B cell (primary cell): Measurements from ENCODE around the gene ADAMTS17. TPM values are rescaled to one million over a fixed set of nuclear protein-coding genes. Genes with fewer than 3 reads are reported as not detected.
A peak's percentile ranks its signal among the peaks of the same experiment; 100 is the strongest.

Experiments
- ATAC-seq: fragments of 200-7000 bp; cut with Tn5 transposase; one replicate; pipeline ENCODE4 v1.10.0; 2021; ENCODE audit warnings: low read depth, mild to moderate bottlenecking, moderate number of reproducible peaks, moderate library complexity
- CTCF ChIA-PET: fragments of 350-600 bp; sonication (Branson Sonifier 250); formaldehyde crosslinking; loops from one replicate; lab custom pipeline; 2021; ENCODE audit warnings: antibody characterized with exemption, inconsistent platforms; lab: Charles Lee
- POLR2A ChIA-PET: fragments of 350-600 bp; sonication (Branson Sonifier 250); formaldehyde crosslinking; loops from one replicate; lab custom pipeline; 2021; ENCODE audit warnings: antibody characterized with exemption; lab: Charles Lee
- DNase-seq: peaks from one replicate; pipeline ENCODE4 v3.0.0; 2013
- H2AFZ ChIP-seq: 2 replicates; pipeline ENCODE4 v1.6.1; 2012; ENCODE audit warnings: mild to moderate bottlenecking, low read depth, low read length; ENCODE audit not compliant: insufficient read depth, poor library complexity, severe bottlenecking
- H3K27ac ChIP-seq, 2 donors: 1 replicate in 1 of 2; 2 replicates in 1 of 2; pipeline ENCODE4 v1.5.1; 2012 to 2013; ENCODE audit warnings: low read length in 2 of 2, mild to moderate bottlenecking in 2 of 2, moderate library complexity in 1 of 2
- H3K27me3 ChIP-seq, 4 experiments: fragments of 200-600 bp in 1 of 4; sonication (generic) in 1 of 4; replicated peaks in 1 of 4; 1 replicate in 2 of 4; 2 replicates in 2 of 4; pipeline versions ENCODE4 v1.6.1 to v1.7.0; 2013 to 2016; ENCODE audit warnings: low read length in 3 of 4, mild to moderate bottlenecking in 2 of 4, mixed read lengths in 1 of 4, moderate library complexity in 1 of 4; ENCODE audit not compliant: insufficient read depth in 4 of 4, control insufficient read depth in 3 of 4; ENCODE audit errors: control extremely low read depth in 1 of 4
- H3K36me3 ChIP-seq, 2 experiments: replicated peaks in 1 of 2; 1 replicate in 1 of 2; 2 replicates in 1 of 2; pipeline versions ENCODE4 v1.6.1 to v1.7.1; 2013; ENCODE audit warnings: low read length in 1 of 2; ENCODE audit not compliant: insufficient read depth in 2 of 2, control insufficient read depth in 1 of 2; ENCODE audit errors: control extremely low read depth in 1 of 2, extremely low read depth in 1 of 2
- H3K4me1 ChIP-seq, 2 donors: fragments of 200-600 bp in 1 of 2; sonication (generic) in 1 of 2; 1 replicate in 1 of 2; 2 replicates in 1 of 2; pipeline versions ENCODE4 v1.5.1 to v1.6.1; 2013 to 2017; ENCODE audit warnings: low read length in 2 of 2; ENCODE audit not compliant: control insufficient read depth in 2 of 2, insufficient read depth in 2 of 2
- H3K4me2 ChIP-seq: replicated peaks from 2 replicates; pipeline ENCODE3; 2012; ENCODE audit warnings: mild to moderate bottlenecking, low read depth, low read length; ENCODE audit not compliant: poor library complexity, severe bottlenecking
- H3K4me3 ChIP-seq, 5 experiments: fragments of 200-600 bp in 1 of 5; sonication (generic) in 1 of 5; 1 replicate in 3 of 5; 2 replicates in 2 of 5; pipeline versions ENCODE4 v1.5.1 to v1.7.0; 2011 to 2016; ENCODE audit warnings: low read length in 4 of 5, mild to moderate bottlenecking in 4 of 5, low read depth in 2 of 5, control low read depth in 1 of 5, moderate library complexity in 1 of 5; ENCODE audit not compliant: insufficient read depth in 1 of 5; ENCODE audit errors: control extremely low read depth in 1 of 5, extremely low read depth in 1 of 5
- H3K79me2 ChIP-seq: fragments of 200-600 bp; sonication (generic); one replicate; pipeline ENCODE4 v1.6.0; 2016; ENCODE audit warnings: low read length; ENCODE audit not compliant: control insufficient read depth, insufficient read depth
- H3K9ac ChIP-seq: fragments of 200-600 bp; sonication (generic); 2 replicates; pipeline ENCODE4 v1.6.1; 2017; ENCODE audit warnings: mild to moderate bottlenecking, low read length, moderate library complexity
- H3K9me3 ChIP-seq, 3 donors: one replicate each; pipeline versions ENCODE4 v1.6.1 to v1.7.1; 2013; ENCODE audit warnings: low read length in 2 of 3; ENCODE audit not compliant: control insufficient read depth in 2 of 3, insufficient read depth in 1 of 3; ENCODE audit errors: control extremely low read depth in 1 of 3
- H4K20me1 ChIP-seq: 2 replicates; pipeline ENCODE4 v1.6.0; 2012; ENCODE audit warnings: mild to moderate bottlenecking, low read length; ENCODE audit not compliant: insufficient read depth, control insufficient read depth, poor library complexity, severe bottlenecking
- H3K27ac Mint-ChIP-seq: one replicate; pipeline ENCODE4 v1.8.0; 2021; ENCODE audit warnings: mixed read lengths
- H3K27me3 Mint-ChIP-seq: one replicate; pipeline ENCODE4 v1.8.0; 2021; ENCODE audit warnings: mixed read lengths
- H3K4me1 Mint-ChIP-seq: one replicate; pipeline ENCODE4 v1.8.0; 2021; ENCODE audit warnings: mixed read lengths
- H3K4me3 Mint-ChIP-seq: one replicate; pipeline ENCODE4 v1.8.0; 2021; ENCODE audit warnings: mixed read lengths
- H3K9me3 Mint-ChIP-seq: one replicate; pipeline ENCODE4 v1.8.0; 2022; ENCODE audit warnings: mixed read lengths; ENCODE audit not compliant: insufficient read depth
- CTCF ChIP-seq: fragments of 200-600 bp; IDR thresholded peaks from one replicate; pipeline ENCODE4 v1.8.0; 2022; ENCODE audit warnings: antibody characterized with exemption, mild to moderate bottlenecking
- EZH2 ChIP-seq: IDR thresholded peaks from 2 replicates; pipeline ENCODE4 v1.6.1; 2012; ENCODE audit warnings: borderline replicate concordance, low read depth, mild to moderate bottlenecking, moderate library complexity, low read length; ENCODE audit not compliant: insufficient read depth, poor library complexity, severe bottlenecking
- WGBS: methylation state at CpG from one replicate; pipeline ENCODE4 v1.1.5; 2013; ENCODE audit warnings: missing lambda C conversion rate; ENCODE audit not compliant: insufficient coverage; 5-methylcytosine and 5-hydroxymethylcytosine counted together
- intact Hi-C: fragments of 100-400 bp; cut with micrococcal nuclease; formaldehyde crosslinking; loops from one replicate; pipeline ENCODE4 v1.10.0; 2022
- polyA plus RNA-seq: library from polyadenylated mRNA; depleted of rRNA; stranded (reverse); fragments of >200 nt; gene quantifications from 2 replicates; pipeline ENCODE4 v1.2.3, GENCODE V29; 2012
- total RNA-seq, 2 donors: library from RNA; stranded (reverse); fragments of 120-200 nt in 1 of 2; gene quantifications; 1 replicate in 1 of 2; 2 replicates in 1 of 2; pipeline versions ENCODE4 v1.2.3 to v1.2.4, GENCODE V29; 2013 to 2022

ADAMTS17 gene
- total and polyA plus RNA-seq, 2 donors (not counting 1 experiment from before 2014, with no cell fraction given): 0.10 TPM; not detected in 1

- ATAC-seq (no peak), DNase-seq (peak; percentile 29)
- Mint-ChIP-seq H3K4me1 (peaks cover 8% of the 10 kb centered on the region), H3K27me3 (peaks cover 61% of the 10 kb centered on the region), H3K27ac (no peak overlapping the region), H3K9me3 (no peaks in the 10 kb centered on the region), H3K4me3 (peak overlapping the region; percentile 50)
- no peak overlapping the region for H3K27ac ChIP-seq
- no peak for TF ChIP-seq EZH2
- TF ChIP-seq CTCF: peak; percentile 15
- H3K36me3 ChIP-seq: no peaks in the 10 kb centered on the region
- 35% methylated on average over 10 of the region's 10 CpGs for WGBS
- H3K9me3 ChIP-seq: peaks cover 0 to 19% (median 4%) of the 10 kb centered on the region in 3 donors
- peaks cover 9 to 12% of the 10 kb centered on the region in 2 donors for H3K4me1 ChIP-seq
- intact Hi-C loops: no loop called here
- H3K4me2 ChIP-seq: no peak overlapping the region
- no peaks in the 10 kb centered on the region for H3K79me2 ChIP-seq
- ChIA-PET POLR2A (no interaction called here), CTCF (interaction anchor here (5.5 kb wide), 1 partner anchor 12 kb away, joined by 33 read pairs; no protein-coding TSS in a partner anchor)
- no peaks in the 10 kb centered on the region for H4K20me1 ChIP-seq
- H3K27me3 ChIP-seq: peaks cover 0 to 58% (median 23%) of the 10 kb centered on the region in 4 experiments
- H2AFZ ChIP-seq: no peak overlapping the region
- H3K9ac ChIP-seq: no peak overlapping the region
- no peak overlapping the region for H3K4me3 ChIP-seq
These were observed 2.8 kb downstream of the ADAMTS17 start for GRCh38 chr15:100338971-100339444.

- H3K27me3 Mint-ChIP-seq: peaks cover 59% of the 10 kb centered on the region
- Histone ChIP-seq H4K20me1 (no peaks in the 10 kb centered on the region), H3K27me3 (peaks cover 0 to 57% (median 24%) of the 10 kb centered on the region in 4 experiments), H3K4me2 (no peak overlapping the region), H3K4me1 (peaks cover 9 to 12% of the 10 kb centered on the region in 2 donors), H3K27ac (no peak overlapping the region), H3K4me3 (no peak overlapping the region), H3K9me3 (peaks cover 0 to 19% (median 4%) of the 10 kb centered on the region in 3 donors), H3K36me3 (no peaks in the 10 kb centered on the region), H3K9ac (no peak overlapping the region), H3K79me2 (no peaks in the 10 kb centered on the region), H2AFZ (no peak overlapping the region)
- intact Hi-C loops: no loop called here
- WGBS: 82% methylated on average over 9 of the region's 10 CpGs
- ATAC-seq: no peak
- POLR2A ChIA-PET: no interaction called here
- CTCF ChIA-PET: interaction anchor here (5.5 kb wide), 1 partner anchor 12 kb away, joined by 33 read pairs; no protein-coding TSS in a partner anchor
- H3K9me3 Mint-ChIP-seq: no peaks in the 10 kb centered on the region
- DNase-seq: no peak
- peaks cover 8% of the 10 kb centered on the region for H3K4me1 Mint-ChIP-seq
- no peak for TF ChIP-seq CTCF
- no peak for TF ChIP-seq EZH2
- no peak overlapping the region for H3K4me3 Mint-ChIP-seq
- no peak overlapping the region for H3K27ac Mint-ChIP-seq
These were observed 3.5 kb downstream of the ADAMTS17 start for GRCh38 chr15:100338247-100338646.
